ENCODE results near the gene PKDCC. TPM values are rescaled to one million over a fixed set of nuclear protein-coding genes. Genes with fewer than 3 reads are reported as not detected.
A peak's percentile ranks its signal among the peaks of the same experiment; 100 is the strongest.

The PKDCC gene
- total RNA-seq, 1 donor from 2014 or later = 9.6 TPM

DNA sequence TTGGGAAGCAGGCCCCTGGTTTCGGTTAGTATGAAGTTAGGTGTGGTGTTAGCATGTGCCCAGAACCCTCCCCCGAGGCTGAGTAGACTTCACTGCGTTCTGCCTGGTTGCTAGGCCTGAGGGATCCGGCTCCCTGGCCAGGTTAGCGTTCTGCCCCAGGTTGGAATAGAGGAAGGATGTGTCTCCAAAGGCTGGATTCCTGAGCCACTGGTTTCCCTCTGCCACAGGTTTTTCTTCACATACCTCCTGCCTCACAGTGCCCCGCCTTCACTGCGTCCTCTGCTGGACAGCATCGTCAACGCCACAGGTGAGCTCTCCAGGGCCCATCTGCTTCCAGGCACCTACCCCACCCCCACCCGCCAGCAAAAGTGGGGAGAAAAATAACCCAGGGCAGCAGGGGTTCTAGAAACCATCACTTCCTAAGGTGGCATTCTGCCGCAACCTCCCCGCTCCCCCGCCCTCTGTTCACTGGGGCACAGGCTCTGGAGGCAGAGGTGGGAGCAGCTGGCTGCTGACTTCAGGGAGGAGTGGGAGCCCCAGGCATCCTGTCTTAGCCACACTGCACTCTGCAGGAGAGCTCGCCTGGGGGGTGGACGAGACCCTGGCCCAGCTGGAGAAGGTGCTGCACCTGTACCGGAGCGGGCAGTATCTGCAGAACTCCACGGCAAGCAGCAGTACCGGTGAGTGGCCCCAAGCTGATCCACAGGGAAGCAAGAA, 7.1 kb downstream of the PKDCC start:
- Mint-ChIP-seq H3K9me3 (ENCODE audit: unreplicated experiment) (no peaks in the 10 kb centered on the region), H3K27me3 (ENCODE audit: unreplicated experiment) (peaks cover 8% of the 10 kb centered on the region), H3K36me3 (ENCODE audit: low read depth, unreplicated experiment) (no peaks in the 10 kb centered on the region), H3K4me1 (ENCODE audit: unreplicated experiment) (no peaks in the 10 kb centered on the region), H3K27ac (ENCODE audit: unreplicated experiment) (no peak overlapping the region), H3K4me3 (ENCODE audit: unreplicated experiment) (no peak overlapping the region)
- TF ChIP-seq, protein P1, sequence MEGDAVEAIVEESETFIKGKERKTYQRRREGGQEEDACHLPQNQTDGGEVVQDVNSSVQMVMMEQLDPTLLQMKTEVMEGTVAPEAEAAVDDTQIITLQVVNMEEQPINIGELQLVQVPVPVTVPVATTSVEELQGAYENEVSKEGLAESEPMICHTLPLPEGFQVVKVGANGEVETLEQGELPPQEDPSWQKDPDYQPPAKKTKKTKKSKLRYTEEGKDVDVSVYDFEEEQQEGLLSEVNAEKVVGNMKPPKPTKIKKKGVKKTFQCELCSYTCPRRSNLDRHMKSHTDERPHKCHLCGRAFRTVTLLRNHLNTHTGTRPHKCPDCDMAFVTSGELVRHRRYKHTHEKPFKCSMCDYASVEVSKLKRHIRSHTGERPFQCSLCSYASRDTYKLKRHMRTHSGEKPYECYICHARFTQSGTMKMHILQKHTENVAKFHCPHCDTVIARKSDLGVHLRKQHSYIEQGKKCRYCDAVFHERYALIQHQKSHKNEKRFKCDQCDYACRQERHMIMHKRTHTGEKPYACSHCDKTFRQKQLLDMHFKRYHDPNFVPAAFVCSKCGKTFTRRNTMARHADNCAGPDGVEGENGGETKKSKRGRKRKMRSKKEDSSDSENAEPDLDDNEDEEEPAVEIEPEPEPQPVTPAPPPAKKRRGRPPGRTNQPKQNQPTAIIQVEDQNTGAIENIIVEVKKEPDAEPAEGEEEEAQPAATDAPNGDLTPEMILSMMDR (IDR thresholded peaks at IDR 0.05; ENCODE audit: unreplicated experiment) = no peak
- DNase-seq (ENCODE audit: low spot score) = no peak

DNA sequence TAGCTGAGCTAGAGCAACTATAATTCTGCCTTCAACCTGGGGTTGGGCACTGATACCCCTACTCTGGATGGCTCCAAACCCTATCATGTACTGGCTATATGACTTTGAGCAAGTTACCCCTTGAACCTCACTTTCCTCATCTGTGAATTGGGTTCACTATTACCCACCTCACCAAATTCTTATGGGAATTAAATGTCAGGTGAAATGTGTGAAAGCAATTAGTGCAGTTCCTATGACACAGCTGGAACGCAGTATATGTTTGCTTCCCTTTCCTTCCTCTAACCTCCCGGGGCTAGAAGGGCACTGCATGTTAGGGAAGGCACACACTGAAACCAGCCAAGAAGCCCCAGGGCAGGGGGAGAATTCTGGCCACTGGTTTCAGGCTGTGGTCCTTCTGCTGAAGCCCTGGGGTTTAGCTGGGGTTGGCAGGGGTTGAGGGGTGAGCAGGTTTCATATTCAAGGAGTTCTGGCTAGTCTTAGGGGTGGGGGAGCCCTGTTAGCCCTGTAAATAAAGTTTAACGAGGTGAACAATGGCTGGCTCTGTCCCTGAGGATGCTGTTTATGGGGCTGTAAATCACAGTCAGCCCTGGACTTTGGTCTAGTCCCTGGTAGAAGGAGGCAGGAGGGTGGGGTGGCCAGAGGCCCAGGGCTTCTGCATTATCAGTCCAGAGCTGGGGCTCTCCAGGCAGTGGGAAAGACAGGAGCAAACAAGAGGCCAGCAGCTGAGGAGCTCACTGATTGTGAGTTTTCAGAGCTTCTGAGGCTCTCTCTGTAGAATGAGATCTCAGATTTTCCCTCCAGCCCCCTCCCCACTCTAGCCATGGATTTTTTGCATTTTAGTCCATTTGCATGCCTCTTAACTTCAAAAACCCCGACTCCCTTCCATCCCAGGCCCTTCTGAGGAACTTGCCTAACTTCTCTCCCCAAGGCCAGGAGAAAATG, 8.0 kb downstream of the PKDCC start:
- Mint-ChIP-seq H3K4me1 (ENCODE audit: unreplicated experiment) (no peaks in the 10 kb centered on the region), H3K27ac (ENCODE audit: unreplicated experiment) (no peak overlapping the region)
- TF ChIP-seq, protein P1 (IDR thresholded peaks at IDR 0.05; ENCODE audit: unreplicated experiment) = no peak

DNA sequence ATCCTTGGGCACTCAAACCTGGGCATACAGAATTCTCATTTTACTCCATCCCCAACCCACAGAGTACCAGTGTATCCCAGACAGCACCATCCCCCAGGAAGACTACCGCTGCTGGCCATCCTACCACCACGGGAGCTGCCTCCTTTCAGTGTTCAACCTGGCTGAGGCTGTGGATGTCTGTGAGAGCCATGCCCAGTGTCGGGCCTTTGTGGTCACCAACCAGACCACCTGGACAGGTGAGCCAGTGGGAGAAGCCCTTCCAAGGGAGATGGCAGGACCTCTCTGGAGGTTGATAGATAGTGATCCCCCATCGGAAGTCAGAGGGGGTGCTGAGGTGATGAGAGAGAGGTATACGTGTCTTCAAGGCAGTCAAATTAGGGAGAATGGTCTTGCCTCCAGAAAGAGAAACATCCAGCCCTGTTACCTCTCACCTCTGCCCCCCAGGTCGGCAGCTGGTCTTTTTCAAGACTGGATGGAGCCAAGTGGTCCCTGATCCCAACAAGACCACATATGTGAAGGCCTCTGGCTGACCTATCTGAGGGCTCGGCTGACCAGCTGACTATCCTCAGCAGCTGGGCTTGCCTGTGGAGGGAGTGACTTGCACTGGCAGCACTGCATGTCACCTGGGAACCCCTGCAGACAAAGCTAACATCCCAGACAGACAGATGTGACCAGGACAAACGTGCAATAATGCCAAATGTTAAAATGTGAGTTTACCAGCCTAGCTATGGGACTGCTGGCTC, 9.5 kb downstream of the PKDCC start:
- H3K4me1 Mint-ChIP-seq (ENCODE audit: unreplicated experiment) = no peaks in the 10 kb centered on the region
- H3K9me3 Mint-ChIP-seq (ENCODE audit: unreplicated experiment) = no peaks in the 10 kb centered on the region
- H3K27ac Mint-ChIP-seq (ENCODE audit: unreplicated experiment) = no peak overlapping the region
- no peak for DNase-seq (ENCODE audit: low spot score)
- peaks cover 1% of the 10 kb centered on the region for H3K27me3 Mint-ChIP-seq (ENCODE audit: unreplicated experiment)
- TF ChIP-seq, protein P1 (IDR thresholded peaks at IDR 0.05; ENCODE audit: unreplicated experiment) = no peak
- no peaks in the 10 kb centered on the region for H3K36me3 Mint-ChIP-seq (ENCODE audit: low read depth, unreplicated experiment)
- H3K4me3 Mint-ChIP-seq (ENCODE audit: unreplicated experiment) = peak overlapping the region; percentile 25

More for the DNA sequence above, 8.0 kb downstream of the PKDCC start:
- no peaks in the 10 kb centered on the region for H3K36me3 Mint-ChIP-seq (ENCODE audit: low read depth, unreplicated experiment)
- H3K9me3 Mint-ChIP-seq (ENCODE audit: unreplicated experiment) = no peaks in the 10 kb centered on the region
- no peak for DNase-seq (ENCODE audit: low spot score)
- H3K27me3 Mint-ChIP-seq (ENCODE audit: unreplicated experiment) = peaks cover 6% of the 10 kb centered on the region
- H3K4me3 Mint-ChIP-seq (ENCODE audit: unreplicated experiment) = no peak overlapping the region

DNA sequence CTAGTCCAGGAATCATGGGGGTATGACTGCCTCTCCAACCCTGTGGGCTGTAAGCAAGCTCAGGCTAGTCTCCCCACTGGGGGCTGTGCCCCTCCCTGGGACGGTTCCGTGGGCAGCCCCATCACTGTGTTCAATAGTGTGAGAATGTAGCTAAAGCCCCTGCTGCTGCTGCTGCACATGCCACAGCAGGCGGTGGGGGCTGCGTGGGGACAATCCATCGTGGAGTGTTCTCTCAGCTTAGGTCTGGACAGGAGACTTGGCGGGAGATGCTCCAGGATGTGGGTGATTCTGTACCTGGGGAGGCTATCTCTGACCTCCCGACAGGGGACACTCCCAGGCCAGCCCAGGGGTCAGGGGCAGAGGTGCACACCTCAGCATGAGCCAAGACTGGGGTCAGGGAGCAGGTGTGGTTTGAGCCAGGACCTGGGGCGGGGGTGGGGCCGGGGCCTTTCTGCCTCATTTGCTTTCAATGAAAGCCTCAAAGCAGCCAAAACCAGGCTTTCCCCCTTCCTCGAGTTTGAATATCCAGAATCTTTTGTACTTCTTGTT, 10.2 kb downstream of the PKDCC start:
- Mint-ChIP-seq H3K4me1 (ENCODE audit: unreplicated experiment) (no peaks in the 10 kb centered on the region), H3K36me3 (ENCODE audit: low read depth, unreplicated experiment) (no peaks in the 10 kb centered on the region), H3K9me3 (ENCODE audit: unreplicated experiment) (no peaks in the 10 kb centered on the region), H3K27ac (ENCODE audit: unreplicated experiment) (no peak overlapping the region), H3K27me3 (ENCODE audit: unreplicated experiment) (peaks cover 1% of the 10 kb centered on the region), H3K4me3 (ENCODE audit: unreplicated experiment) (no peak overlapping the region)
- no peak for DNase-seq (ENCODE audit: low spot score)
- TF ChIP-seq, protein P1 (IDR thresholded peaks at IDR 0.05; ENCODE audit: unreplicated experiment) = no peak

Measured in endothelial cell (in vitro differentiated cells).